Fibroblast of the aortic adventitia (primary cell): Measurements from ENCODE around the gene SNAPC4. TPM values are rescaled to one million over a fixed set of nuclear protein-coding genes. Genes with fewer than 3 reads are reported as not detected.

Source experiments
- DNase-seq: peaks from one replicate; pipeline ENCODE4 v3.0.0-alpha.2; 2010; ENCODE audit warnings: low read depth
- H3K4me3 ChIP-seq: 2 replicates; pipeline ENCODE4 v1.5.1; 2011; ENCODE audit warnings: low read depth, mild to moderate bottlenecking, control low read depth, low read length, moderate library complexity
- CTCF ChIP-seq: IDR thresholded peaks from 2 replicates; pipeline ENCODE4 v1.5.1; 2011; ENCODE audit warnings: mild to moderate bottlenecking, low read length, control low read depth, inconsistent platforms; ENCODE audit not compliant: insufficient read depth
- total RNA-seq: library from RNA; depleted of rRNA; stranded (reverse); fragments of >200 nt; gene quantifications from 2 replicates; pipeline ENCODE4 v1.2.3, GENCODE V29; 2012; ENCODE audit warnings: low replicate concordance

The SNAPC4 gene
- total RNA-seq, 1 donor: 12.1 TPM

DNA sequence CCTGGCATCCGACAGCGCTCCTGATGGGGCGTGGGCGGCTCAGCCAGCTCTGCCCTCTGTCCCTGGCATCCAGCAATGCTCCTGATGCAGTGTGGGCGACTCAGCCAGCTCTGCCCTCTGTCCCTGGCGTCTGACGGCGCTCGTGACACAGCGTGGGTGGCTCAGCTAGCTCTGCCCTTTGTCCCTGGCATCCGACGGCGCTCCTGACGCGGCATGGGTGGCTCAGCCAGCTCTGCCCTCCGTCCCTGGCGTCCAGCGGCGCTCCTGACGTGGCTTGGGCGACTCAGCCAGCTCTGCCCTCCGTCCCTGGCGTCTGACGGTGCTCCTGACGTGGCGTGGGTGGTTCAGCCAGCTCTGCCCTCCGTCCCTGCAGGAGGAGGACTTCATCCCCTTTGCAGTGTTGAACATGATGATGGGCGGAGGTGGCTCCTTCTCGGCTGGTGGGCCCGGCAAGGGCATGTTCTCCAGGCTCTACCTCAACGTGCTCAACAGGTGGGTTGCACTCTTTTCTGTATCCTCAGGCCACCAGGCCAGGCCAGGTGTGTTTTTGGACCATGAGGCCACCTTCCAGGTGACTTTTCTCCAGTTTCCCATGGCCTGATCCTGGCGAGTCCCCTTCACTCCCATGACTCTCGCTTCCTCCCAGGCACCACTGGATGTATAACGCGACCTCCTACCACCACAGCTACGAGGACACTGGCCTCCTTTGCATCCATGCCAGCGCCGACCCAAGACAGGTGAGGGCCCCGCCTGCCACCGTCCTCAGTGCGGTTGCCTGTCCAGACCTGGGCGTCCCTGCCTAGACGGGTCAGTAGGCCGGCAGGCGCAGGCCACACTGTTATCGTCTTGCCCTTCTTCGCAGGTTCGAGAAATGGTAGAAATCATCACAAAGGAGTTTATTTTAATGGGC is 18.5 kb upstream of the SNAPC4 start:
- no peak for TF ChIP-seq CTCF
- H3K4me3 ChIP-seq: no peak overlapping the region
- no peak for DNase-seq

DNA sequence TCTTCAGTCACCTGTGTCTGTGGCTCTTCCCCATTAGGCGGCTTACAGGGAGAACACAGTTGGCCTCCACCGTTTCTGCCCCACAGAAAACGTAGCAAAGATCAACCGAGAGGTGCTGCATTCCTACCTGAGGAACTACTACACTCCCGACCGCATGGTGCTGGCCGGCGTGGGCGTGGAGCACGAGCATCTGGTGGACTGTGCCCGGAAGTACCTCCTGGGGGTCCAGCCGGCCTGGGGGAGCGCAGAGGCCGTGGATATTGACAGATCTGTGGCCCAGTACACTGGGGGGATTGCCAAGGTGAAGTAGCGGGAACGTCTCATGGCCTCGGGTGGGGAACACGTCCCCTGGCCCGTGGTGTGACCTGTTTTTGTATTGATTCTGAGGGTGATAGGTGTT is 16.9 kb upstream of the SNAPC4 start:
- no peak overlapping the region for H3K4me3 ChIP-seq
- DNase-seq: no peak
- no peak for TF ChIP-seq CTCF

DNA sequence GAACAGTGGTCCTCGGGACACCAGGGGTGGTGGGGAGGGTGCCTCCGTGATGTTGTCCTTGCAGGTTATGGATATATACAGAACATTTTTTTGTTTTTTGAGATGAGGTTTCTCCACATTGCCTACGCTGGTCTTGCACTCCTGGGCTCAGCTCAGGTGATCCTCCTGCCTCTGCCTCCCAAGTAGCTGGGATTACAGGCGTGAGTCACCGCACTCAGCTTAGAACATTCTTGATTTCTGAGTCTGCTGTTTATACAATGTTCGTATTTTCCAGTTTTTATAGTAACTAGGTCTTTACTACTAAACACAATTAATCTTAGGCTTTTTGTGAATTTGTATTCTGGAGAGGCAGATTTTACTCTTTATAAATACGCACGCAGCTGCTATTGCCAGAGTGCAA is 16.5 kb upstream of the SNAPC4 start:
- TF ChIP-seq CTCF: no peak
- H3K4me3 ChIP-seq: no peak overlapping the region
- no peak for DNase-seq

DNA sequence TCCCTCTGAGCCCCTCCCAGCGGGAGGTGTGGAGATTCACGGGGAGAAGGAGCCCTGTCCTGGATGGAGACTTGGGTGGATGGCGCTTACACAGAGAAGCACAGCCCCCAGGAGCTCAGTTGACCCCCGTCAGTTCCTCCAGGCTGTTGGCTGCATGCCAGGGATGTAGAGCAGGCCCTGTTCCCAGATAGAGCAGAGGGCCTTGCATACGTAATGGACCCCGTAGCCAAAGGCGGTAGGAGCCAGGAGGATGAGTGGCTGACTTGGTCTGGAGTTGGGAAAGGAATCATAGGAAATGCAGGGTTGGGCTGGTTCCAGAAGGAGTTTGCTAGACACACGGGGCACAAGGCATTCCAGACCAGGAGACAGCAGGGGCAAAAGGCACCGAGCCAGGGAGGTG is 13.0 kb upstream of the SNAPC4 start:
- no peak overlapping the region for H3K4me3 ChIP-seq
- DNase-seq: peak; percentile 22
- no peak for TF ChIP-seq CTCF

DNA sequence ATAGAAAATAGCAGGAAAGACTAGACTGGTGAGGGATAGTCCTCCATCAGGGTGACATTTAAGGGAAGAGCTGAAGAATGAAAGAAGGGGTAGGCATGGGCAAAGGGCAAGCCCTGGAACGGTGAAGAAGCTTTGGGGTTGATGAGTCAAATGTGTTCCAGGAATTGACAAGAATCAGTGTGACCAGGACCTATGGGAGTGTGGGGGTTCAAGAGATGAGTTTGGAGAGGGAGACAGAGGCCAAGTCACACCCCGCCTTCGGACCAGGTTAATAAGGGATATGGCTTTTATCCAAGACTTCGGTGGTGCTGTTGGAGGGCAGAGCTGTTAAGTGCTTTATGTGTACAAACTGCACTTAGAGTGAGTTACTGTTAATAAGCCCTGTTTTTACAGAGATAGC is 11.4 kb upstream of the SNAPC4 start:
- no peak for DNase-seq
- peak overlapping the region; percentile 92 for H3K4me3 ChIP-seq
- TF ChIP-seq CTCF: no peak

DNA sequence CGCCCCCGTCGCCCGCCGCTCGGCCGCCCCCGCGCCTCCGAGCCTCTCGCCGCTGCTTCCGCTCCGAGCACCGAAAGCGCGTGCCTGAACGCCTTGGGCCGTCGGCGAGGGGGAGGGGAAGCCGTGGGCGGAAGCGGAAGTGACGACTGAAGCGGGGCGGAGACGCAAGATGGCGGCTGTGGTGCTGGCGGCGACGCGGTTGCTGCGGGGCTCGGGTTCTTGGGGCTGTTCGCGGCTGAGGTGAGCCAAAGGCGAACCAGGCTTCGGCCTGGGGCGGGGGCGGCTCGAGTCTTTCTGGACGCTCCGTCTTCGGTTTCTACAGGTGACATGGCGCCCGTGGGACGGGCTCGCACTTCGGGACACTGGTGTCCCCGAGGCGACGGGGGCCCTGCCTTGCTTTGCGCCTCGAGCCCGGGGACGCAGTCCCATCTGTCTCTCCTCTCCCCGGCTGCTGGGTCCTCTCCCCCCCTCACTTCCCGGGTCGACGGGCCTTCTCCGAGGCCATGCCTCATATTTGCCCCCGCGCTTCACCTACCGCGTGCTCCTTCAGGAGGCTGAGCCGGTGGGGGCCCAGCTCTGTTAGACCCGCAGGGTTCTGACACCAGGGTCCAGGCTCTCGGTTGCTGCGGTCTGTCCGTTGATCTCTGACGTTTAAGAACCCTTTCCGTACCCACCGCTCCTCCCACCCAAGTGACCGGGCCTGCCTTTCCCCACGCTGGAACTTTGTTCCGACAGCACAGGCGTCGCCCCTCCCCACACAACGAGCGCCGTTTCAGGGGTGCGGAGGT is 10.7 kb upstream of the SNAPC4 start, which contains the start of the genes ENTR1 and PMPCA:
TSS of gene ENTR1 (minus strand) at position 115 of the 788 bp plus-strand sequence. CDS start 217 bp downstream, outside the sequence.
TSS of gene PMPCA (plus strand) at position 159 of the 788 bp plus-strand sequence. CDS start at position 170, 11 bp downstream.
- DNase-seq: peak; percentile 82
- TF ChIP-seq CTCF: no peak
- peak within 1 kb of the TSS; percentile 92 for H3K4me3 ChIP-seq
